SK-N-SH (cell line): ENCODE data around the gene DLG3. TPM values are rescaled to one million over a fixed set of nuclear protein-coding genes. Genes with fewer than 3 reads are reported as not detected.

Source experiments
- CTCF ChIA-PET: fragments of 300-600, 350-600 bp; formaldehyde crosslinking; extraction: SDS; loops from one replicate; lab custom pipeline; 2021; lab: Yijun Ruan, JAX
- POLR2A ChIA-PET: fragments of 350-600 bp; sonication (Branson Sonifier 250); formaldehyde crosslinking; extraction: SDS; loops from one replicate; lab custom pipeline; 2020; ENCODE audit warnings: antibody characterized with exemption, inconsistent platforms; lab: Yijun Ruan, JAX
- DNase-seq: peaks from one replicate; pipeline ENCODE4 v3.0.0; 2012
- H2AFZ ChIP-seq: fragments of 200-600 bp; sonication (generic); 2 replicates; pipeline ENCODE4 v1.8.1; 2016; ENCODE audit warnings: antibody characterized with exemption, mild to moderate bottlenecking, low read depth
- H3F3A ChIP-seq: fragments of 200-600 bp; sonication (generic); replicated peaks from 2 replicates; pipeline ENCODE3; 2016; ENCODE audit warnings: antibody characterized with exemption, mild to moderate bottlenecking; ENCODE audit not compliant: insufficient read depth
- H3K27ac ChIP-seq, 2 experiments: fragments of 200-500 bp in 1 of 2; fragments of 200-600 bp in 1 of 2; sonication (Bioruptor generic) in 1 of 2; sonication (generic), shearing (Covaris generic) in 1 of 2; 2 replicates each; pipeline versions ENCODE4 v1.5.1 to v1.6.1; 2014 to 2016; ENCODE audit warnings: low read depth in 2 of 2, inconsistent platforms in 1 of 2, low read length in 1 of 2, mild to moderate bottlenecking in 1 of 2, mixed read lengths in 1 of 2
- H3K27me3 ChIP-seq: fragments of 200-600 bp; sonication (generic), shearing (Covaris generic); 2 replicates; pipeline ENCODE4 v1.6.1; 2016; ENCODE audit warnings: mixed run types; ENCODE audit not compliant: insufficient read depth
- H3K36me3 ChIP-seq, 2 experiments: fragments of 200-500 bp in 1 of 2; fragments of 200-600 bp in 1 of 2; sonication (Bioruptor generic) in 1 of 2; sonication (generic) in 1 of 2; replicated peaks in 1 of 2; 2 replicates each; pipeline versions ENCODE3 to v1.5.1; 2014 to 2016; ENCODE audit warnings: low read length in 1 of 2, mild to moderate bottlenecking in 1 of 2; ENCODE audit not compliant: insufficient read depth in 2 of 2, control insufficient read depth in 1 of 2
- H3K4me1 ChIP-seq, 2 experiments: fragments of 200-500 bp in 1 of 2; fragments of 200-600 bp in 1 of 2; sonication (Bioruptor generic) in 1 of 2; sonication (generic), shearing (Covaris generic) in 1 of 2; 2 replicates each; pipeline versions ENCODE4 v1.5.1 to v1.6.1; 2014 to 2016; ENCODE audit warnings: low read depth in 1 of 2, low read length in 1 of 2, mixed run types in 1 of 2; ENCODE audit not compliant: insufficient read depth in 2 of 2, control insufficient read depth in 1 of 2
- H3K4me2 ChIP-seq: fragments of 200-600 bp; sonication (generic), shearing (Covaris generic); 2 replicates; pipeline ENCODE4 v1.6.1; 2017; ENCODE audit warnings: mixed run types
- H3K4me3 ChIP-seq, 2 experiments: fragments of 200-500 bp in 1 of 2; fragments of 200-600 bp in 1 of 2; sonication (Bioruptor generic) in 1 of 2; sonication (generic), shearing (Covaris generic) in 1 of 2; 2 replicates each; pipeline versions ENCODE4 v1.5.1 to v1.8.1; 2014 to 2016; ENCODE audit warnings: low read depth in 2 of 2, inconsistent platforms in 1 of 2, low read length in 1 of 2, mild to moderate bottlenecking in 1 of 2, mixed read lengths in 1 of 2, moderate library complexity in 1 of 2
- H3K79me2 ChIP-seq: fragments of 200-600 bp; sonication (generic); 2 replicates; pipeline ENCODE4 v1.8.1; 2017; ENCODE audit warnings: mild to moderate bottlenecking; ENCODE audit not compliant: insufficient read depth
- H3K9ac ChIP-seq: fragments of 200-600 bp; sonication (generic); 2 replicates; pipeline ENCODE4 v1.6.1; 2017; ENCODE audit warnings: mixed run types
- H3K9me2 ChIP-seq: fragments of 200-600 bp; sonication (generic); 2 replicates; pipeline ENCODE4 v1.6.1; 2017; ENCODE audit warnings: mixed run types
- H3K9me3 ChIP-seq: fragments of 200-600 bp; sonication (generic); 2 replicates; pipeline ENCODE4 v1.6.1; 2017; ENCODE audit warnings: mixed run types, mild to moderate bottlenecking, moderate library complexity
- H4K20me1 ChIP-seq: fragments of 200-600 bp; sonication (generic); 2 replicates; pipeline ENCODE4 v1.6.1; 2017; ENCODE audit warnings: mild to moderate bottlenecking, mixed run types; ENCODE audit not compliant: insufficient read depth
- CHD2 ChIP-seq: fragments of 150-350 bp; IDR thresholded peaks from 2 replicates; pipeline ENCODE4 v1.6.1; 2018; ENCODE audit warnings: low read length; ENCODE audit not compliant: partially characterized antibody
- CTCF ChIP-seq: fragments of 200-600 bp; sonication (generic); IDR thresholded peaks from 2 replicates; pipeline ENCODE4 v1.6.1; 2017; ENCODE audit warnings: antibody characterized with exemption, mild to moderate bottlenecking, moderate library complexity
- FOXJ3 ChIP-seq: sonication (generic); formaldehyde crosslinking; IDR thresholded peaks from 2 replicates; pipeline ENCODE4 v1.5.1; 2020; ENCODE audit warnings: mild to moderate bottlenecking, missing genetic modification reagents
- GABPA ChIP-seq: IDR thresholded peaks from 2 replicates; pipeline ENCODE4 v1.4.0; 2012; ENCODE audit warnings: low read depth, mild to moderate bottlenecking
- GATA2 ChIP-seq: sonication (generic); formaldehyde crosslinking; IDR thresholded peaks from 2 replicates; pipeline ENCODE4 v1.5.0; 2020; ENCODE audit warnings: mild to moderate bottlenecking, missing genetic modification reagents
- MAX ChIP-seq: IDR thresholded peaks from 2 replicates; pipeline ENCODE4 v1.4.0; 2012; ENCODE audit warnings: low read depth
- MEF2A ChIP-seq: IDR thresholded peaks from 2 replicates; pipeline ENCODE4 v1.4.0; 2012; ENCODE audit warnings: low read depth, borderline replicate concordance
- RAD21 ChIP-seq: IDR thresholded peaks from 2 replicates; pipeline ENCODE4 v1.6.1; 2012; ENCODE audit warnings: mild to moderate bottlenecking, low read length
- RXRA ChIP-seq: IDR thresholded peaks from 2 replicates; pipeline ENCODE4 v1.4.0; 2012; ENCODE audit warnings: low read depth, mild to moderate bottlenecking, borderline replicate concordance
- SIN3A ChIP-seq: IDR thresholded peaks from 2 replicates; pipeline ENCODE4 v1.6.1; 2012; ENCODE audit warnings: low read depth, mild to moderate bottlenecking, low read length, moderate library complexity, borderline replicate concordance
- TCF12 ChIP-seq: IDR thresholded peaks from 2 replicates; pipeline ENCODE4 v1.4.0; 2012
- WGBS: methylation state at CpG from one replicate; pipeline ENCODE4 v1.1.6; 2017; ENCODE audit warnings: low lambda C conversion rate; 5-methylcytosine and 5-hydroxymethylcytosine counted together
- polyA plus RNA-seq, 3 experiments: library from polyadenylated mRNA; depleted of rRNA; stranded (reverse); fragments of >200 nt; gene quantifications; 2 replicates each; pipeline ENCODE4 v1.2.3, GENCODE V29; 2012
- TF ChIP-seq, protein P1 (sequence below): IDR thresholded peaks from 2 replicates; pipeline ENCODE4 v1.4.0; 2012; ENCODE audit warnings: low read depth, borderline replicate concordance

Gene DLG3
- polyA plus RNA-seq, 1 of the 3 experiments (the other 2 are of a cell fraction): 11.7 TPM

GRCh38 chrX:70402721-70403120 lies 41.9 kb upstream of the DLG3 start:
- Histone ChIP-seq H3K4me2 (no peak overlapping the region), H3K36me3 (peaks cover 18 to 28% of the 10 kb centered on the region in 2 experiments), H3K27ac (no peak overlapping the region), H3K9ac (no peak overlapping the region), H3K9me2 (no peaks in the 10 kb centered on the region), H4K20me1 (no peaks in the 10 kb centered on the region), H3K79me2 (no peaks in the 10 kb centered on the region), H3K4me3 (no peak overlapping the region), H3K27me3 (no peaks in the 10 kb centered on the region), H3F3A (no peaks in the 10 kb centered on the region), H2AFZ (no peak overlapping the region), H3K4me1 (no peaks in the 10 kb centered on the region), H3K9me3 (no peaks in the 10 kb centered on the region)
- no peak for DNase-seq
- 53% methylated on average over 2 of the region's 2 CpGs for WGBS
- ChIA-PET POLR2A (no interaction called here), CTCF (no interaction called here)
- no peak for TF ChIP-seq CTCF
- no peak for TF ChIP-seq TCF12
- TF ChIP-seq RAD21: no peak
- no peak for TF ChIP-seq SIN3A

- H2AFZ ChIP-seq: no peak overlapping the region
- no peaks in the 10 kb centered on the region for H3K9me3 ChIP-seq
- H3K27me3 ChIP-seq: no peaks in the 10 kb centered on the region
- H3K4me3 ChIP-seq: no peak overlapping the region
- H3K79me2 ChIP-seq: no peaks in the 10 kb centered on the region
- H3K27ac ChIP-seq: no peak overlapping the region
- no peaks in the 10 kb centered on the region for H3K9me2 ChIP-seq
- H3K9ac ChIP-seq: no peak overlapping the region
- H3K36me3 ChIP-seq: peaks cover 18 to 31% of the 10 kb centered on the region in 2 experiments
- CTCF ChIA-PET: no interaction called here
- TF ChIP-seq CHD2 (no peak), MAX (no peak)
- H3F3A ChIP-seq: no peaks in the 10 kb centered on the region
- no peak for DNase-seq
- WGBS: 40% methylated on average over 1 of the region's 1 CpG
- H4K20me1 ChIP-seq: no peaks in the 10 kb centered on the region
- no peaks in the 10 kb centered on the region for H3K4me1 ChIP-seq
- H3K4me2 ChIP-seq: no peak overlapping the region
- POLR2A ChIA-PET: no interaction called here
Observed at GRCh38 chrX:70405003-70405402, 39.6 kb upstream of the DLG3 start.

DNA sequence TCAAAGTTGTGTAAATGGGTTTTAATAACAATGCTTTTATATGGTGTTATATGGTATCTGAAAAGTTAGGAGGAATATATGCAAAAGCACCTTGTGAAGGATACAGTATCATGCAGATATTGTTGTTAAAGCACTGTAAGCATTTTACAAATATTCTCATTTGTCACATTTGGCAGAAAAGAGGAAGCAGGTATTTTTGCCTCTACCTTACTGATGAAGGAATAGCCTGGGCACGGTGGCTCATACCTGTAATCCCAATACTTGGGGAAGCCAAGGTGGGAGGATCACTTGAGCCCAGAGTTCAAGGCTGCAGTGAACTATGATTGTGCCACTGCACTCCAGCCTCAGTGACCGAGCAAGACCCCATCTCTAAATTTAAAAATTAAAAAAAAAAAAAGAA lies 33.7 kb upstream of the DLG3 start:
- Histone ChIP-seq H4K20me1 (no peaks in the 10 kb centered on the region), H3K27me3 (no peaks in the 10 kb centered on the region), H3K27ac (no peak overlapping the region), H3K9me3 (no peaks in the 10 kb centered on the region), H3K36me3 (peaks cover 4 to 12% of the 10 kb centered on the region in 2 experiments), H3K4me1 (no peaks in the 10 kb centered on the region), H2AFZ (no peak overlapping the region)
- DNase-seq: no peak
- ChIA-PET POLR2A (no interaction called here), CTCF (no interaction called here)
- no peak for TF ChIP-seq SIN3A
- TF ChIP-seq FOXJ3 (CRISPR knock-in tag): no peak
- TF ChIP-seq, protein P1, sequence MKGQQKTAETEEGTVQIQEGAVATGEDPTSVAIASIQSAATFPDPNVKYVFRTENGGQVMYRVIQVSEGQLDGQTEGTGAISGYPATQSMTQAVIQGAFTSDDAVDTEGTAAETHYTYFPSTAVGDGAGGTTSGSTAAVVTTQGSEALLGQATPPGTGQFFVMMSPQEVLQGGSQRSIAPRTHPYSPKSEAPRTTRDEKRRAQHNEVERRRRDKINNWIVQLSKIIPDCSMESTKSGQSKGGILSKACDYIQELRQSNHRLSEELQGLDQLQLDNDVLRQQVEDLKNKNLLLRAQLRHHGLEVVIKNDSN: no peak
- TF ChIP-seq GABPA: no peak
- TF ChIP-seq RAD21: no peak
- no peak for TF ChIP-seq GATA2 (CRISPR knock-in tag)
- TF ChIP-seq MEF2A: no peak
- no peak for TF ChIP-seq RXRA
- TF ChIP-seq, all 33 proteins: peak for 0
- H3F3A ChIP-seq: no peaks in the 10 kb centered on the region
- no peak overlapping the region for H3K4me3 ChIP-seq
- WGBS: 56% methylated on average over 2 of the region's 2 CpGs
- H3K4me2 ChIP-seq: no peak overlapping the region
- no peaks in the 10 kb centered on the region for H3K9me2 ChIP-seq
- no peaks in the 10 kb centered on the region for H3K79me2 ChIP-seq
- no peak overlapping the region for H3K9ac ChIP-seq
